HG03103 (cell line): ENCODE results near the gene TTC22.
"Not testable (repeated sequence)": the region's sequence is repeated elsewhere in the genome, so short reads cannot be mapped to it uniquely, and the experiment has no call there.

Source experiments
- ATAC-seq: cut with Tn5 transposase; IDR thresholded peaks from one replicate; pipeline ENCODE4 v1.9.1; 2021; ENCODE audit warnings: low read depth; ENCODE audit not compliant: unreplicated experiment

Gene TTC22

DNA sequence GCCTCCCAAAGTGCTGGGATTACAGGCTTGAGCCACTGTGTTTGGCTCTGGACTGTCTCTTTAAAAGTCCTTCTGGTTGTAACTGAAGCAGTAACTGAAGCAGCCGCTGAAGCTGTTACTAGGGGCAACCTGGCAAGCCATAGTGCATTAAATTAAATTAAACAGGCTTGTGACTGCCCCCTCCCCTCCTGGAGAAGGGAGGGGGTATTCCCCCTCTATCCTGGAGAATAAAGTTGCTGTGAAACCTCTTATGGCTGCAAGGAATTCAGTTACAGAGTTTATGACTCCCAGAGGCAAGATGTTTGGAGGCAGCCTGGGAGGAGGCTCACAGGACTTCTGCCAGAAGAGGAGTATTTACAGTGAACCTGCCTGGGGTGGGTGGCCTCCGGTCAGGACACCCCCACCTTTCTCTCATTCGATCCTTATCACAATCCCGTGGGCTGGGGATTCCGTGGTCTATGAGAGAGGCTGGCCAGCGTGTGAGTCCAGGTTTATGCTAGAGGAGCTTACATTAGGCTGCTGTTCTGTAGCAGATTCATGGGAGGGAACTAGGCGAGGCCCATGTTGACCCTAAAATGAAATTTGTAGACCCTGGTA, 8.3 kb downstream of the TTC22 start:
- ATAC-seq: no peak

DNA sequence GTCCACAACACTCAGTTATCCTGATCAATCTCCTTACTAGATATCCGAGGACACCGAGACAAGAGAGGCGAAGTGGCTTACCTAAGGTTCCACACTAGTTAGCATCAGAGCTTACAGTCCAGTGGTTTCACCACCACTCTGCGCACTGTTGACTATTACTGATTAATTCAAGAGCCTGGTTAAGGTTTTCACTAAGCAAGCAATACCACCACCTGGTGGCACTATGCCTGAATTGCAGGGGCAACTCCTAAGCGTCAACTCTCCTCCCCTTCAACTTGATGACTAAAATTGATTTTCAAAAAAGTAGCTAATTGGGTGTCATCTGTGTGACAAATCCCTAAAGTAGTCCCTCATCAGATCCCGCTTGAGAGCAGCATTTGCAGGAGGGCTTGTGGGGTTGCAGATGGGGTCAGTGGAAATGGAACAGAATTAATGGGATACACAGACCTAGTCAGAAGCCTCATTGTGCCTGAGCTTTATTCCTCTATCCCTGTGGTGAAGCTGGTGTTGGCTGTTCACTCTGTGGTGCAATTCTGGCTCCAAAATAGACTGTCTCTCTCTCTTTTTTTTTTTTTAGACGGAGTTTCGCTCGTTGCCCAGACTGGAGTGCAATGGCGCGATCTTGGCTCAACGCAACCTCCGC, 9.1 kb downstream of the TTC22 start:
- no peak for ATAC-seq

- ATAC-seq: no peak
These were observed 12.7 kb downstream of the TTC22 start for GRCh38 chr1:54788459-54788858.

DNA sequence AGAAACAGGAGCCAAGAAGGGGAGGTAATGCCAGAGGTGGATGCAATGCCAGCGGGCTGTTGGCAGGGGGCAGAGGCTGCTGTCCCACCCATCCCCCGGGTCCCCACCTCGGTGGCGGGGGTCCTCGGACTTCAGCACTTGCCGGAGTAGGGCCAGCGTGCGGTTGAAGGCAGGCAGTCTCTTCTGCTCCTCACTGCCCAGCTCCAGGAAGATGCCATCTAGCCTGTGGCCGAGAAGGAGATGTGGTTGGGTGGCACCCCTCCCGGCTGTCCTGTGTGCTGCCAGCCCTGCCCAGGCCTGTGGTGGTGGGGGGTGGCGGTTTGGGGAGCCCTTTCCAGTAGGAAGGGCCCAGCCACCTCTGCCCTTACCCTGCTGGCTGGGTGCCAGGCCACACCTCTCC, 13.5 kb downstream of the TTC22 start:
- ATAC-seq: no peak

DNA sequence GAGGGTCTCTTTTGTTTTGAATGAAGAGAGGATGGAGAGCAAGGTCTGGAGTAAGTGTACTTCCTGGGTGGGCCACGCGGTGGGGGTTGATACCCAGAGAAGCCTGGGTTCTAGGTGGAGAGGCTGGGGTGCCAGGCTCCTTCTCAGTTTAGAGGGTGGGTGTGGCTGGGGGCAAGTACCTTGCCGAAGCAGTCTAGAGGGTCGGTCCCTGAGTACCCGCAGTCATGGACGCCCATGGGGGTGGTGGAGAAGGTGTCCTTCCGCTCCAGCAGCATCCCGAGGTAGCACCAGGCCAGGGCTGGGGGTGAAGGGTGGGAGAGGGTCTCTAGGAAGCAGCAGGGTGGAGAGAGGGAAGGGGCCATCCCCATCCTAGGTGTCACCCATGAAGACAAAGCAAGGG, 14.3 kb downstream of the TTC22 start:
- no peak for ATAC-seq

DNA sequence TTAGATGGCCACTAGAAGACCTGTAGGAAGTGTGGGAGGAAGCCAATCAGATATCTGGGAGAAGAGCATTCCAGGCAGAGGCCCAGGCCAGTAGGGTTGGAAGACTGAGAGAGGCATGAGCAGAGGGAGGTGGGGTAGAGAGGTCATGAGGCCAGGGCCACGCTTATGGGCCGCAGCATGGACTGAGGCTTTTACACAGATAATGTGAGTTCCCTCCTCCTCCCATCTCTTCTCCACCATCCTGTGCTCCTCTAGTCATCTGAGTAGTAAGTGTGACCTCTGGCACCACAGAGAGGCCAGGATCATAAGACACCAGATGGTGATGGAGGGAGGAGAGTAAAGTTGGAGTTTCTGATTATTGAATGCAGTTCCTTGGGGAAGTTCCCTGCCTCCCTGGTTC, 17.1 kb downstream of the TTC22 start:
- ATAC-seq: no peak

DNA sequence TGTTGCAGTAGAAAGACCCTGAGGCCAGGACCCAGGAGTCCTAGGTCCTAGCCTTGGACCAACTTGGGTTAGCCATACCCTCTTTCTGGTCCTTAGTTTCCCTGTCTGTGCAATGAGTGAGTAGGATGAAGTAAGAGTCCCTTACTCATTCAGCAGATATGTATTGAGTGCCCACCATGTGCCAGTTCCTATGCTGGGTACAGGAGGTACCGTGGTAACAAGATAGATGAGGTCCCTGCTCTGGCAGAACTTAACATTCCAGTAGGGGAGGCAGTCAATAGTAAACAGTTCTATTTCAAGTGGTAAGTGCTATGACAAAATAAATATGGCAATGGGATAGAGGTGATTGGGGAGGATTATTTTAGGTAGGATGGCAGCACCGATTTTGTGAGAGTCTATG, 18.5 kb downstream of the TTC22 start:
- ATAC-seq: no peak

DNA sequence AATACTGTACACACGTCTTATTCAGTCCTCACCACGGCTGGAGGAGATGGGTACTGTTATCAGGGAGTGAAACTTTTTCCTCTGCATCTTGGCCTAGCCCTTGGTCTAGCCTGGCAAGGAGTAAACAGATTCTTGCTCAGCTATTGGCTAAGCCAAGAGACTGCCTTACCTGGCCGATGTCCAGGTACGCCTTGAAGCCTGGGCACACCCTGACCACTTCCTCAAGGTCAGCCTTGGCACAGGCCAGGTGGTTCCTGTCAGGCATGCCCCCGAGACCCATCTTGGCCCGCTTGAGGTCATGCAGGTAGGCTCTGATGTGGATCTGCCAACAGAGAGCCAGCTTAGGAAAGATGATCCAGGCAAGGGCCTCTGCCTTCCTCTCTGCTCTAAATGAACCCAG, 19.0 kb downstream of the TTC22 start:
- ATAC-seq: no peak

DNA sequence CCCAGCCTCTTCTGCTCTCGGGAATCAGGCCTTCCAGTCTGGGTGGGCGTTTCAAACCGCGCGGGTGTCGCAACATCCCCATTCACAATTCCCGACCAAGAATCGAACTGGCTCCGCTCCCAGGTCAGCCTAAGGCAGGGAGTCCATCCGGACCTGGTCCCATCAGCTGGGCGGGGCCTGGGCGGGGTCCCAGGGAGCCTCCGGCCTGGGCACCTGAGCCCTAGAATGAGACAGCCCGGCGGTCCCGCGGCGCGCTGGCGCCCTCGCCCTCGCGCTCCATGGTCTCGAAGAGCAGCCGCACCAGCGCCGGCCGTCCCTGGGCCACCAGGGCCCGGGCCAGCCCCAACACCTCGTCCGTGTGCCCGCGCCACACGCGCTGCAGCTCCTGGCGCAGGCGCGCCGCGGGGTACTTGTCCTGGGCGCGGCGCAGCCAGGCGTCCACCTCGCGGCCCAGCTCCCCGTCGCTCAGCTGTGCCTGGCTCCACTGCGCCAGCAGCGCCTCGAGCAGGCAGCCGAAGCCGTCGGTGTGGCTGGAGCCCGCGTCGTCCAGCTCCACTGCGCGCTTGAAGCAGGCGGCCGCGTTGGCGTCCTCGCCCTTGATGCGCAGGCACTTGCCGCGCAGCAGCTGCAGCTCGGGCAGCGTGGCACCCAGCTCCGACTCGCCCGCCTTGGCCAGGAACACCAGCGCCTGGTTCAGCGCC, 19.9 kb downstream of the TTC22 start:
- ATAC-seq: no peak

- no peak for ATAC-seq
These were observed 23.7 kb downstream of the TTC22 start for GRCh38 chr1:54777431-54777830.

DNA sequence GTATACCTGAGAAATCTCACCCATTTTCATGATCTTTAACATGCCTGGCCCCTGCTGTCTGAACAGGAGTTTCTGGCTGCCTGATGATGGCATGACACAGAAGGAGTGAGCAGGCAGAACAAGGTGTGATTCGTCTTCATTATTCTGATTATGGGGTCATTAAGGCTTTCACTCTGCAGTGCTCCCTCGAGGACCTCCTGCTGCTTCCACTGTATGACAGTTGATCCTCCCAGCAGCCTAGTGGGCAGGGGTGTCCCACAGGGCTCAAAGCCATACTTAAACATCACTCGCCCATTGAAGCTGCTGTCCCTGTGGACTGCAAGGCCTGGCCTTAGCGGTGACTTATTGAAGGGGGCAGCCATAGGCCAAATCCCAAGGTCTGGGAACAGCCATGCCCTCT, 24.1 kb downstream of the TTC22 start:
- ATAC-seq: no peak

DNA sequence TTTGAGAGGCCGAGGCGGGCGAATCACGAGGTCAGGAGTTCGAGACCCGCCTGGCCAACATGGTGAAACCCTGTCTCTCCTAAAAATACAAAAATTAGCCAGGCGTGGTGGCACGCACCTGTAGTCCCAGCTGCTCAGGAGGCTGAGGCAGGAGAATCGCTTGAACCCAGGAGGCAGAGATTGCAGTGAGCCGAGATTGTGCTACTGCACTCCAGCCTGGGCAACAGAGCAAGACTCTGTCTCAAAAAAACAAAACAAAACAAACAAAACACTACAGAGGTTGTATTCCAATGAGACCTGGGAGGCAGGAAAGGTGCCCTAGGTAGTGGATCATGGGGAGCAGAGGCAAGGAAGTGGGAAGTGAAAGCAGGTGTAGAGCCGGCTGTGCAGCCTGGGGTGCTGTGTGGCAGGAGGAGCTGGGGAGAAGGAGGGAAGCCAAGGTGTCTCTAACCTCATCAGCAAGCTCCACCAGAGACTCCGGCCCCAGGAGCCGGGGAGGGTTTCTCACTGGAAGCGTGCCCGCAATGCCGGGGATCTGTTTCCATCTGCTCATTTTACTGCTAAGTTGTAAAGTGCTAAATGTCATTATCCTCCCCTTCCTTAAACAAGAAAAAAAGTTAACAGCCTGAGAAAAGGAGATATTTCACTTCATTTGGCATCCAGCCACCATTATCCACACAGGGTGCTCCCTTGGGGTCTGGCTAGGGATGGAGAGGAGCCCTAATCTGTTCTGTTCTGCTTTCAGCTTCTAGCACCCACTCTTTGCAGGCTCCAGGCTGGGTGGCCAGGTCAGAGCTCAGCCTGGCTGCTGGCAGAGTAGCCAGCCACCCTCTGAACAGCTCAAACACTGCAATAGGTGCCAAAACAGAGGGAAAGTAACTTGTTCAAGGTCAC, 25.0 kb downstream of the TTC22 start:
- not testable (repeated sequence) for ATAC-seq

DNA sequence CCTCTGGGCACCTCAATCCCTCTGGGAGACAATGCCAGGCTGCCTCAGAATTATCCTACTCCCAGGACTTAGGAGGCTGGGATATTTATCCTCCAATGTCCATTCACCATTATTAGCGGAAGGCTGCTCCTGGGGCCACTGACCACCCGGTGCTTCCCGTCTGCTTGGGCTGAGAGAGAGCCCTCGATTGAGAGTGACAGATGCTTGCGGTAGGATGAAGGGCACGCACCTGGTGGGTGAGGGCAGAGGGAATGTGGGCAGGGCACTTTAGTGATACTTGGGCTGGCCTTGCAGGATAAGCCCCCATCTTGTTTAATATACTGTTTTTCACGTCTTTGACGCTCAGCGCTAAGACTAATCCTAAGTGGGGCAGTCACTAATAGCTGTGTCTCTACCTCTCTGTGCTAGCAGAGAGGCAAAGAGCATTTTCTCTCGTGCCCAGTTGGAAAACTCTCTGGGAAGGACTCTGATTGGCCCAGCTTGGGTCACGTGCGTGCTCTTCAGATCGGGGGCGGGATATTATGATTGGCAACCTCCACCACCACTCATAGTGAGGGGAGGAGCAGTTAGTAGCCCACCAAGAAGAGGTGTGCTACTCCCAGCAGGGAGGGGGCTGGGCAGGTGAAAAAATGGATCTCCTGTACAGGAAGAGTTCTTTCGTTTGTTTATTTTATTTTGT, 26.2 kb downstream of the TTC22 start:
- no peak for ATAC-seq

DNA sequence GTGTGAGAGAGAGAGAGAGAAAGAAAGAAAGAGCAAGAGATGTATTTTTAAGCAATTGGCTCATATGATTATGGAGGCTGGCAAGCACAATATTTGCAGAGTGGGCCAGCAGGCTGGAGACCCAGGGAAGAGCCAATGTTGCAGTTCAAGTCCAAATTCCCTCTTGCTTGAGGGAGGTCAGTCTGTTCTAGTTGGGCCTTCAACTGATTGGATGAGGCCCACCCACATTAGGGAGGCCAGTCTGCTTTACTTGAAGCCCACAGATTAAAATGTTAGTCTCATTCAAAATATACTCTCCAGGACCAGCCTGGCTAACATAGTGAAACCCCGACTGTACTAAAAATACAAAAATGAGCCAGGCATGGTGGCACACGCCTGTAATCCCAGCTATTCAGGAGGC, 28.2 kb downstream of the TTC22 start:
- ATAC-seq: no peak

- no peak for ATAC-seq
These were observed 33.0 kb downstream of the TTC22 start for GRCh38 chr1:54768093-54768492.

- ATAC-seq: no peak
These were observed 33.6 kb downstream of the TTC22 start for GRCh38 chr1:54767526-54767925.

- ATAC-seq: no peak
These were observed 34.4 kb downstream of the TTC22 start for GRCh38 chr1:54766726-54767125.

DNA sequence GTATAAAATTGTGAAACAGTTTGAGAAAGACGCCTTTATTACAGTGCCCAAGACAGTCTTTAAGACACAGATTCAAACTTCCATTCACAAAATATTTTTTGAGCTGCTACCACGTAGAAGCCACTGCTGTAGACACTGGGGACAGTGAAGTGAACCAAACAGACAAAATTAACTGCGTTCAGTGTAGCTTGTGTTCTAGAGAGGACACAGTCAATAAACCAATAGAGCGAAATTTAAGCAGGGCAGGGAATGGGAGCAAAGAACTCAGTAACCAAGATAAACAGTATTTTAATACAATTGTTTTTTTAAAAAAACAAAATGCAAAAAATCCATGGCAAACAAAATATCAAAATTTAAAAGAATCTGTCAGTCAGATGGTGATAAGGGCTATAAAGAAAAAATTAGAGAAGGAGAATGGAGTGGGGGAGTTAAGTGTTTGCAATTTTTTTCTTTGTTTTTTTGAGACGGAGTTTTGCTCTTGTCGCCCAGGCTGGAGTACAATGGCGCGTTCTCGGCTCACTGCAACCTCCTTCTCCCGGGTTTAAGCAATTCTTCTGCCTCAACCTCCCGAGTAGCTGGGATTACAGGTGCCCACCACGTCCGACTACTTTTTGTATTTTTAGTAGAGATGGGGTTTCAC, 36.1 kb downstream of the TTC22 start:
- ATAC-seq: peak; percentile 14

GRCh38 chr1:54764133-54764921, 36.8 kb downstream of the TTC22 start, which contains the start of gene PARS2:
TSS of gene PARS2 (minus strand) at chr1:54764523. CDS start at chr1:54759161, 5,362 bp downstream.
- ATAC-seq: peak; percentile 96
